ENCODE results near the gene TAS2R8. TPM values are rescaled to one million over a fixed set of nuclear protein-coding genes. Genes with fewer than 3 reads are reported as not detected.
"Not testable (repeated sequence)": the region's sequence is repeated elsewhere in the genome, so short reads cannot be mapped to it uniquely, and the experiment has no call there.

TAS2R8 gene
- polyA plus RNA-seq, 1 donor from 2014 or later = 0.59 TPM

DNA sequence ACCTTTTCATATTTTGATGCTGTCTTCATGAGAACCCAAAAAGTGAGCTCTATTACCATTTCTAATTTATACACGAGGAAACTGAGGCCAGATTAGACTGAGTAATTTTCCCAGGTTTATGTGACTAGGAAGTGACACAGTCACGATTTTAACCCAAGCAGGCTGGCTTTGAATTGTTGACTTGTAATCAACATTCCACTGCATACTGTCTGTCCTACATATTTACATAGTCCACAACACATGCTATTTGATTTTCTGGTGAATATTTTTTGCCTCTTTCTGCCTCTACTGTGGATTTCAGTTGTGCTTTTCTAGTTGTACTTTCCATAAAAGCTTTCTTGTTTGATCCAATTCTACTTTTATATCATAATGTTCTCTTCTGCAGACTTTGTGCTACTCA is 12.9 kb downstream of the TAS2R8 start:
- Histone ChIP-seq H3K9ac (ENCODE audit: low read length) (no peak overlapping the region), H3K36me3 (ENCODE audit: insufficient read depth, low read length) (no peaks in the 10 kb centered on the region), H3K27me3 (ENCODE audit: insufficient read depth, low read depth, low read length) (no peaks in the 10 kb centered on the region), H3F3A (ENCODE audit: insufficient read depth, low read length, poor library complexity, severe bottlenecking) (no peaks in the 10 kb centered on the region), H3K4me2 (ENCODE audit: low read length) (no peak overlapping the region), H3K79me2 (replicated peaks; ENCODE audit: insufficient read depth, low read length) (no peaks in the 10 kb centered on the region), H3K9me3 (ENCODE audit: low read length) (no peaks in the 10 kb centered on the region), H4K20me1 (ENCODE audit: insufficient read depth) (no peaks in the 10 kb centered on the region), H3K4me3 (ENCODE audit: low read length) (no peak overlapping the region), H3K9me2 (ENCODE audit: insufficient read depth, low read length) (no peaks in the 10 kb centered on the region), H2AFZ (ENCODE audit: low read depth, low read length) (no peak overlapping the region), H3K27ac (ENCODE audit: low read length) (no peak overlapping the region)
- TF ChIP-seq POLR2AphosphoS5 (IDR thresholded peaks at IDR 0.05) = no peak
- TF ChIP-seq RAD21 (conservative IDR thresholded peaks at IDR 0.05) = no peak
- no peak for TF ChIP-seq EZH2 (IDR thresholded peaks at IDR 0.05; ENCODE audit: borderline replicate concordance, insufficient read depth, low read length, poor library complexity, severe bottlenecking)
- no peak for TF ChIP-seq MXI1 (conservative IDR thresholded peaks at IDR 0.05; ENCODE audit: poor library complexity, severe bottlenecking)
- TF ChIP-seq EP300 (conservative IDR thresholded peaks at IDR 0.05; ENCODE audit: poor library complexity, severe bottlenecking) = no peak
- TF ChIP-seq TAF1 (IDR thresholded peaks at IDR 0.05; ENCODE audit: low read depth) = no peak
- TF ChIP-seq CTCF (IDR thresholded peaks at IDR 0.05; ENCODE audit: poor library complexity, severe bottlenecking) = no peak
- no peak for TF ChIP-seq SMC3 (conservative IDR thresholded peaks at IDR 0.05; ENCODE audit: poor library complexity)
- TF ChIP-seq, protein P1, sequence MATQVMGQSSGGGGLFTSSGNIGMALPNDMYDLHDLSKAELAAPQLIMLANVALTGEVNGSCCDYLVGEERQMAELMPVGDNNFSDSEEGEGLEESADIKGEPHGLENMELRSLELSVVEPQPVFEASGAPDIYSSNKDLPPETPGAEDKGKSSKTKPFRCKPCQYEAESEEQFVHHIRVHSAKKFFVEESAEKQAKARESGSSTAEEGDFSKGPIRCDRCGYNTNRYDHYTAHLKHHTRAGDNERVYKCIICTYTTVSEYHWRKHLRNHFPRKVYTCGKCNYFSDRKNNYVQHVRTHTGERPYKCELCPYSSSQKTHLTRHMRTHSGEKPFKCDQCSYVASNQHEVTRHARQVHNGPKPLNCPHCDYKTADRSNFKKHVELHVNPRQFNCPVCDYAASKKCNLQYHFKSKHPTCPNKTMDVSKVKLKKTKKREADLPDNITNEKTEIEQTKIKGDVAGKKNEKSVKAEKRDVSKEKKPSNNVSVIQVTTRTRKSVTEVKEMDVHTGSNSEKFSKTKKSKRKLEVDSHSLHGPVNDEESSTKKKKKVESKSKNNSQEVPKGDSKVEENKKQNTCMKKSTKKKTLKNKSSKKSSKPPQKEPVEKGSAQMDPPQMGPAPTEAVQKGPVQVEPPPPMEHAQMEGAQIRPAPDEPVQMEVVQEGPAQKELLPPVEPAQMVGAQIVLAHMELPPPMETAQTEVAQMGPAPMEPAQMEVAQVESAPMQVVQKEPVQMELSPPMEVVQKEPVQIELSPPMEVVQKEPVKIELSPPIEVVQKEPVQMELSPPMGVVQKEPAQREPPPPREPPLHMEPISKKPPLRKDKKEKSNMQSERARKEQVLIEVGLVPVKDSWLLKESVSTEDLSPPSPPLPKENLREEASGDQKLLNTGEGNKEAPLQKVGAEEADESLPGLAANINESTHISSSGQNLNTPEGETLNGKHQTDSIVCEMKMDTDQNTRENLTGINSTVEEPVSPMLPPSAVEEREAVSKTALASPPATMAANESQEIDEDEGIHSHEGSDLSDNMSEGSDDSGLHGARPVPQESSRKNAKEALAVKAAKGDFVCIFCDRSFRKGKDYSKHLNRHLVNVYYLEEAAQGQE (IDR thresholded peaks at IDR 0.05; ENCODE audit: borderline replicate concordance) = no peak

DNA sequence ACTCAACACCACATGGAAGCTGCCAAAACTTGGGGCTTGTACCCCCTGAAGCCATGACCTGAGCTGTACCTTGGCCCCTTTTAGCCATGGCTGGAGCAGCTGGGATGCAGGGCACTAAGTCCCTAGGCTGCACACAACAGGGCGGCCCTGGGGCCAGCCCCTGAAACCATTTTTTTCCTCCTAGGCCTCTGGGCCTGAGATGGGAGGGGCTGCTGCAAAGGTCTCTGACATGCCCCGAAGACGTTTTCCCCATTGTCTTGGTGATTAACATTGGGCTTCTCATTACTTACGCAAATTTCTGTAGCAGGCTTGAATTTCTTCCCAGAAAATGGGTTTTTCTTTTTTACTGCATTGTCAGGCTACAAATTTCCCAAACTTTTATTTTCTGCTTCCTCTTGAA is 15.3 kb downstream of the TAS2R8 start:
- not testable (repeated sequence) for H3K36me3 ChIP-seq (ENCODE audit: insufficient read depth, low read length); H4K20me1 ChIP-seq (ENCODE audit: insufficient read depth); H3K9me3 ChIP-seq (ENCODE audit: low read length); H2AFZ ChIP-seq (ENCODE audit: low read depth, low read length); H3K79me2 ChIP-seq (replicated peaks; ENCODE audit: insufficient read depth, low read length); H3K4me2 ChIP-seq (ENCODE audit: low read length); H3K27me3 ChIP-seq (ENCODE audit: insufficient read depth, low read depth, low read length); H3F3A ChIP-seq (ENCODE audit: insufficient read depth, low read length, poor library complexity, severe bottlenecking); H3K9me2 ChIP-seq (ENCODE audit: insufficient read depth, low read length); H3K9ac ChIP-seq (ENCODE audit: low read length); H3K4me3 ChIP-seq (ENCODE audit: low read length); H3K27ac ChIP-seq (ENCODE audit: low read length)

- Histone ChIP-seq H3K27me3 (ENCODE audit: insufficient read depth, low read depth, low read length) (no peaks in the 10 kb centered on the region), H3K9me2 (ENCODE audit: insufficient read depth, low read length) (no peaks in the 10 kb centered on the region), H3F3A (ENCODE audit: insufficient read depth, low read length, poor library complexity, severe bottlenecking) (no peaks in the 10 kb centered on the region), H3K9me3 (ENCODE audit: low read length) (no peaks in the 10 kb centered on the region), H3K4me3 (ENCODE audit: low read length) (no peak overlapping the region), H3K36me3 (ENCODE audit: insufficient read depth, low read length) (no peaks in the 10 kb centered on the region), H2AFZ (ENCODE audit: low read depth, low read length) (no peak overlapping the region), H3K9ac (ENCODE audit: low read length) (no peak overlapping the region), H3K4me2 (ENCODE audit: low read length) (no peak overlapping the region), H3K79me2 (replicated peaks; ENCODE audit: insufficient read depth, low read length) (no peaks in the 10 kb centered on the region), H3K27ac (ENCODE audit: low read length) (no peak overlapping the region), H4K20me1 (ENCODE audit: insufficient read depth) (no peaks in the 10 kb centered on the region)
- TF ChIP-seq MXI1 (conservative IDR thresholded peaks at IDR 0.05; ENCODE audit: poor library complexity, severe bottlenecking) (no peak), EZH2 (IDR thresholded peaks at IDR 0.05; ENCODE audit: borderline replicate concordance, insufficient read depth, low read length, poor library complexity, severe bottlenecking) (no peak), POLR2AphosphoS5 (IDR thresholded peaks at IDR 0.05) (no peak), TAF1 (IDR thresholded peaks at IDR 0.05; ENCODE audit: low read depth) (no peak), EP300 (conservative IDR thresholded peaks at IDR 0.05; ENCODE audit: poor library complexity, severe bottlenecking) (no peak), RAD21 (conservative IDR thresholded peaks at IDR 0.05) (no peak), SMC3 (conservative IDR thresholded peaks at IDR 0.05; ENCODE audit: poor library complexity) (no peak), CTCF (IDR thresholded peaks at IDR 0.05; ENCODE audit: poor library complexity, severe bottlenecking) (no peak)
- TF ChIP-seq, protein P1 (IDR thresholded peaks at IDR 0.05; ENCODE audit: borderline replicate concordance) = no peak
These were observed 23.8 kb downstream of the TAS2R8 start for GRCh38 chr12:10783252-10783651.

Data from neural cell (in vitro differentiated cells).